Measurements from ENCODE around the gene CPVL.

DNA sequence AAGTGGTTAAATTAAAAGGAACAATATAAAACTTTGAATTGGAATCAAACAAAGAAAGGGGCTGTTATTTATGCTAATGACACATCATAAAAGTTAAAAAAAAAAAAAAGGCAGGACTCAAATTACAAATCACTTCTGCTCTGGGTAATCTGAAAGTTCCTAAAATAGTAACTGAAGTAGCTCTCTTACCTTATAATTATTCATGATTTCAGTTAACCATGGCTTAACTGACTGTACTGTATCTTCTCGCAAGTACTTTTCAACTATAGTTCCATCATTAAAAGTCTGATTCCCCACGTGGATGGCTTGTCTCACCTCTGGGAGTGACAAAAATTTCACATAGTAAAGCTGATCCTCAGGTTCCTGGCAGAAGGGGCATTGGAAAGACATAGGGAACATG lies 82.5 kb downstream of the CPVL start:
- TF ChIP-seq, protein P1, sequence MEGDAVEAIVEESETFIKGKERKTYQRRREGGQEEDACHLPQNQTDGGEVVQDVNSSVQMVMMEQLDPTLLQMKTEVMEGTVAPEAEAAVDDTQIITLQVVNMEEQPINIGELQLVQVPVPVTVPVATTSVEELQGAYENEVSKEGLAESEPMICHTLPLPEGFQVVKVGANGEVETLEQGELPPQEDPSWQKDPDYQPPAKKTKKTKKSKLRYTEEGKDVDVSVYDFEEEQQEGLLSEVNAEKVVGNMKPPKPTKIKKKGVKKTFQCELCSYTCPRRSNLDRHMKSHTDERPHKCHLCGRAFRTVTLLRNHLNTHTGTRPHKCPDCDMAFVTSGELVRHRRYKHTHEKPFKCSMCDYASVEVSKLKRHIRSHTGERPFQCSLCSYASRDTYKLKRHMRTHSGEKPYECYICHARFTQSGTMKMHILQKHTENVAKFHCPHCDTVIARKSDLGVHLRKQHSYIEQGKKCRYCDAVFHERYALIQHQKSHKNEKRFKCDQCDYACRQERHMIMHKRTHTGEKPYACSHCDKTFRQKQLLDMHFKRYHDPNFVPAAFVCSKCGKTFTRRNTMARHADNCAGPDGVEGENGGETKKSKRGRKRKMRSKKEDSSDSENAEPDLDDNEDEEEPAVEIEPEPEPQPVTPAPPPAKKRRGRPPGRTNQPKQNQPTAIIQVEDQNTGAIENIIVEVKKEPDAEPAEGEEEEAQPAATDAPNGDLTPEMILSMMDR (IDR thresholded peaks at IDR 0.05): no peak
- TF ChIP-seq POLR2AphosphoS5 (IDR thresholded peaks at IDR 0.05; ENCODE audit: low read depth, low read length) (no peak), SIN3A (IDR thresholded peaks at IDR 0.05; ENCODE audit: borderline replicate concordance, insufficient read depth, low read depth, low read length) (no peak)
- TF ChIP-seq, protein P2, sequence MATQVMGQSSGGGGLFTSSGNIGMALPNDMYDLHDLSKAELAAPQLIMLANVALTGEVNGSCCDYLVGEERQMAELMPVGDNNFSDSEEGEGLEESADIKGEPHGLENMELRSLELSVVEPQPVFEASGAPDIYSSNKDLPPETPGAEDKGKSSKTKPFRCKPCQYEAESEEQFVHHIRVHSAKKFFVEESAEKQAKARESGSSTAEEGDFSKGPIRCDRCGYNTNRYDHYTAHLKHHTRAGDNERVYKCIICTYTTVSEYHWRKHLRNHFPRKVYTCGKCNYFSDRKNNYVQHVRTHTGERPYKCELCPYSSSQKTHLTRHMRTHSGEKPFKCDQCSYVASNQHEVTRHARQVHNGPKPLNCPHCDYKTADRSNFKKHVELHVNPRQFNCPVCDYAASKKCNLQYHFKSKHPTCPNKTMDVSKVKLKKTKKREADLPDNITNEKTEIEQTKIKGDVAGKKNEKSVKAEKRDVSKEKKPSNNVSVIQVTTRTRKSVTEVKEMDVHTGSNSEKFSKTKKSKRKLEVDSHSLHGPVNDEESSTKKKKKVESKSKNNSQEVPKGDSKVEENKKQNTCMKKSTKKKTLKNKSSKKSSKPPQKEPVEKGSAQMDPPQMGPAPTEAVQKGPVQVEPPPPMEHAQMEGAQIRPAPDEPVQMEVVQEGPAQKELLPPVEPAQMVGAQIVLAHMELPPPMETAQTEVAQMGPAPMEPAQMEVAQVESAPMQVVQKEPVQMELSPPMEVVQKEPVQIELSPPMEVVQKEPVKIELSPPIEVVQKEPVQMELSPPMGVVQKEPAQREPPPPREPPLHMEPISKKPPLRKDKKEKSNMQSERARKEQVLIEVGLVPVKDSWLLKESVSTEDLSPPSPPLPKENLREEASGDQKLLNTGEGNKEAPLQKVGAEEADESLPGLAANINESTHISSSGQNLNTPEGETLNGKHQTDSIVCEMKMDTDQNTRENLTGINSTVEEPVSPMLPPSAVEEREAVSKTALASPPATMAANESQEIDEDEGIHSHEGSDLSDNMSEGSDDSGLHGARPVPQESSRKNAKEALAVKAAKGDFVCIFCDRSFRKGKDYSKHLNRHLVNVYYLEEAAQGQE (IDR thresholded peaks at IDR 0.05; ENCODE audit: insufficient read depth in 1 of 2, low read depth in 2 of 2, low read length in 1 of 2): no peak

Data from Panc1 (cell line).